HG03139 (cell line): ENCODE data around the gene ATG4D.

Source experiments
- ATAC-seq: cut with Tn5 transposase; IDR thresholded peaks from one replicate; pipeline ENCODE4 v1.9.1; 2021; ENCODE audit not compliant: unreplicated experiment

Gene ATG4D

DNA sequence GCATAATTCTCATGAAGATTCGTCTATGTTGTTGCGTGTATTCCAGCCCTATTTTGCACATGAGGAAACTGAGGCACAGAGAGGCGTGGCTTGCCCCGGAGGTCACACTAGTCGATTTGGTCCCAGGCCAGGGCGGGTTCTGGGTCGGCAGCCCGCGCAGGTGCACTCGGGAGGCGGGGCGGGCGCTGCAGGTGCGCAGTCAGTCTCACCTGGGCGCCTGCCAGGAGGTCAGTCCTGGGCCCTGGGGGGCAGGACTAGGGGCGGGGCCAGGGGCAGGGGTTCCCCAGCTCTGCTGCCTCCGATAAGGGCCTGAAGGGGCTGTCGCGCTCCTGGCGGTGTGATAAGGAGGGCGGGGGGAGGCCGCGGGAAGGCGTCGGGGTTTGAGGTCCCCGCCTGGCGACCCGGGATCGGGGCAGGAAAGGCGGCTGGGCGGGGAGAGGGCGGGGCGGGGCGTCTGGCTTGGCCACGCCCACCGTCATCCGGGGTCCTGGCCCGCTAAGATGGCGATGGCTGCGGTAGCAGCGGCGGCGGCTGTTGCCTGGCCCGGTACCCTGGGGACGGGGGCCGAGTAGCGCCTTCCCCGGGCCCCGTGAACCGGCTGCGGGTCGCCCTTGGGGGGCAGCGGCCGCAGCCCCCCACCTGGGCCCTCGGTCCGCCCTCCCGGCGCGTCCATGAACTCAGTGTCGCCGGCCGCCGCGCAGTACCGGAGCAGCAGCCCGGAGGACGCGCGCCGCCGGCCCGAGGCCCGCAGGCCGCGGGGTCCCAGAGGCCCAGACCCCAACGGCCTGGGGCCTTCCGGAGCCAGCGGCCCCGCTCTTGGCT is at the start of gene ATG4D:
TSS of gene ATG4D (plus strand) at position 485 of the 822 bp plus-strand sequence. CDS start at position 672, 187 bp downstream.
- ATAC-seq = no peak

DNA sequence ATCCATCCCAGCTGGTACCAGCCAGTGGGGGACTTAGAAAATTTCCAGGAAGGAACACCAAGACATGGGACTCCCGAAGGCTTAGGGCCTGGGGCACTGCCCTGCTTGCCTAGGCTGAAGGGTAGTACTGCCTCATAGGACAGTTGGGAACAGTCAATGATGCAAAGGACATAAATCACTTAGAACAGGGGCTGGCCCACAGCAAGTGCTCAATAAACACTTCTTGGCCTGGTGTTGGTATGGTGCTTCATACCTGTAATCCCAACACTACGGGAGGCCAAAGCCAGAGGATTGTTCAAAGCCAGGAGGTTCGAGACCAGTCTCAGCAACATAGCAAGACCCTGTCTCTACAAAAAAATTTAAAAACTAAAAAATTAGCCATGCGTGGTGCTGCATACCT is 46.3 kb upstream of the ATG4D start:
- ATAC-seq = no peak

DNA sequence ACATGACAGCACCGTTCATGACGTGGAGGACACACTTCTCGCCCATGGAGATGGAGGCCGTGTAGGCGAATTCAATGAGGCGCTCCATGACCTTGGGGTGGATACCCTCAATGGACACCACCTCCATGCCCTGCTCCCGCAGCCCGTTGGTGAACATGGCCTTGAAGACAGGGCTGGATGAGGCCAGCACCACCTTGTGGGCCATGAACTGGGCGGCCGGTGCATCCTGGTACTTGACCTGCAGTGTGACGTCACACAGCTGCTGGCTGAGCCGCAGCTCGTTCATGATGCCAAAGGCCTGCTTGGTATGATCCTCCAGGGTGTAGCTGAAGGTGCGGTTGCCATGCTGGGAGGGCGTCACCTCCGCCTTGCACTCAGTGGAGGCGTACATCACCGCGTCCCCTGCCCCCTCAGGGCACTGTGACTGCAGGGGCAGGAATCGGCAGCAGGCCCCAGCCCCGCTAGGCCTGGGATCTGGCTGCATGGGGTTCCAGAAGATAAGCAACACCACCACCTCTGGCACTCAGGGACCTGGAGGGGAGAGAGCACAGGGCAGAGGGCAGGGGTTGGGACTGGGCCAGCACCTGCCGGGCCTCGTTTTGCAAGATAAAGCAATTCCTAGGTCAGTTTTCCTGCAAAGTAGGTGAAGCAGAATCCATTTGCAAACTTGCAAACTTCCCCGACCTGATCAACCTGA is 44.0 kb upstream of the ATG4D start:
- no peak for ATAC-seq

DNA sequence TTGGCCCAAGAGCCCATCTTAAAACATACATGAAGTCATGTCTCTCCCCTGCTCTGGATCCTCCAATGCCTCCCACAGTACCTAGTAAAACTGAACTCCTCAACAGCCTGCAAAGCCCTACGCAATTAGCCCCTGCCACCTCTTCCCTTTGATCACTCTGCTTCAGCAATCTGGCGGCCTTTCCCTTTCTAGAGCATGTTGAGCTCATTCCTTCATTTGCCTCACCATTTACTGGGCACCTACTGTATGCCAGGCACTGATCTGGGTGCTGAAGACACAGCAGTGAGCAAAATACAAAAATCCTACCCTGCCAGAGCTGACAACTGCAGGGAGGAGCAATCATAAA is 43.5 kb upstream of the ATG4D start:
- ATAC-seq = no peak

DNA sequence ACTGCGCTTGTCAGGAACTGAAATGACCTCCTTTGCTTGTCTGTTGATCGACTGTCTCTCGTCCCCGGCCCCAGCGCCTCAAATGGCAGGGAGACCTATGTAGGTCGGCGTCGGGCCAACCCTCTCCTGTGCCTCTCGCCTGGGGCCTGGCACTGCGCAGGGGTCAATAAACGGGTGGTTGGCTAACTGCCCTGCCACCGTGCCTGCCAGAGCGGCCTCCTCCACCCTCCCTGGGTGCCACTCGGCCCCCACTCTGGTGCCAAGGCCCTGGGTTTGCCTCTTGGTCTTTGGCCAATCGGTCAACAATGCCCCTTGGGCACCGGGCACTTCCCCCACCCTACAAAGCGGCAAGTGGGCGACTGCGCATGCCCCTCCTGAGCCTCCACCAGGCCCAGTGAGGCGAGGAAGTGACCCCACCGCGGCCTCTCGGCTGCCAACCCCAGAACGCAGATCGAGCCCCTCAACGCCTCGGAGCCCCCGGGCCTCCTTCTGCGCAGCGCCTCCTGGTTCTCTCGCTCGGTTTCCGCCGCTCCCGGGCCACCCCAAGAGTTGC is 41.7 kb upstream of the ATG4D start:
- ATAC-seq = peak; percentile 20

DNA sequence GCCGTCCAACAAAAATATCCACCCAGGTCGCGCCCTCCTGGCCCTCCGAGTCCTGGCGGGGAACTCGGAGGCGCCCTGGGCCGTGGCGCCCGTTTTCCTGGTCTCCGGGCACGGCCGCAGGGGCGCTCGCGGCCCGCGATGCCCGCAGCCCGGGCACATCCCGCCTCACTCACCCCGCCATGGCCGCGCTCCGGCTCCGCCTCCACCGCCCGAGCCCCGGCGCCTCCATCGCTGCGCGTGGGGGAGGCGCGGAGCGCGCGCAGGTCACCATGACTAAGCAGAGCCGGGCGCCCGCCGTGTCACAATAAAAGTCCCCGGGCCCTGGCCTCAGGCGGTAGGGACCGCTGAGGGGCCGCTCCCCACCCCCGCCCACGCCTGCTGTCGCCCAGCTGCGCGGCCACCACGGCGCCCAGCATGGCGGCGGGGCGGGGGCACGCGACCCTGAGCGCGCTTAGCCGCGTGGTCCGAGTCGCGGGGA is 41.1 kb upstream of the ATG4D start:
- ATAC-seq = peak; percentile 77

DNA sequence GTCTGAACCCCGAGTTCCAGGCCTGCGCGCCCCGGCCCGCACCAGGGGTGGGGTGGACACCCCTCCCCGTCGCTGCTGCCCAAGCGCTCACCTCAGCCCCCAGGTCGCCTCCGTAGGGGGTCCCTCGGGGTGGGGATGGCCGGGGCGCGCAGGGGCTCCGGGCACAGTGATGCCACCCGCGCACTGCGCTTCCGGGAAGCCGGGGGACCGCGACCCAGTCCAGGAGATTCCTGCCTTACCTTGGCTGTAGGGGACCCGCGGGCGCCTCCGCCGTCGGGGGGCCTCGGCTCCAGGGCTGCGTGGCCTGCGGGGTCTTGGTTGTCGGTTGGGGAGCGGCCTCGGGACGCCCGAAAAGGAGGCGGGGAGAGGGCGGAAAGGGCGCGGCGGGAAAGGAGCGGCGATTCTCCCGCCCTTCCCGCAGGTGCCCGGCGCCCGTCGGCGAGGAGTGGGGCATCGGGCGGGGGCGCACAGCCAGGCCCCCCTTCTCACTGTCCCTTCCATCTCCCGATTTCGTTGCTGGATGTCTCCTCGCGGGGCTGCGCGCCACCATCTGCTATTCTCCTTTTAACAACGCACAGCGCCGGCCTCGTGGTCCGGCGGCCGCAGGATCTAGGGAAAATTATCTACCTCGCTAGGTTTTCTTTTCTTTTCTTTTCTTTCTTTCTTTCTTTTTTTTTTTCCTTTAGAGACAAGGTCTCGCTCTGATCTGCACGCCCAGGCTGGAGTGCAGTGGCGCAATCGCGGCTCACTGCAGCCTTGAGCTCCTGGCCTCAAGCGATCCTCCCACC is 40.5 kb upstream of the ATG4D start, which contains the start of gene KEAP1:
TSS of gene KEAP1 (minus strand) at position 355 of the 788 bp plus-strand sequence. CDS start 3,323 bp downstream, outside the sequence.
- peak; percentile 23 for ATAC-seq

DNA sequence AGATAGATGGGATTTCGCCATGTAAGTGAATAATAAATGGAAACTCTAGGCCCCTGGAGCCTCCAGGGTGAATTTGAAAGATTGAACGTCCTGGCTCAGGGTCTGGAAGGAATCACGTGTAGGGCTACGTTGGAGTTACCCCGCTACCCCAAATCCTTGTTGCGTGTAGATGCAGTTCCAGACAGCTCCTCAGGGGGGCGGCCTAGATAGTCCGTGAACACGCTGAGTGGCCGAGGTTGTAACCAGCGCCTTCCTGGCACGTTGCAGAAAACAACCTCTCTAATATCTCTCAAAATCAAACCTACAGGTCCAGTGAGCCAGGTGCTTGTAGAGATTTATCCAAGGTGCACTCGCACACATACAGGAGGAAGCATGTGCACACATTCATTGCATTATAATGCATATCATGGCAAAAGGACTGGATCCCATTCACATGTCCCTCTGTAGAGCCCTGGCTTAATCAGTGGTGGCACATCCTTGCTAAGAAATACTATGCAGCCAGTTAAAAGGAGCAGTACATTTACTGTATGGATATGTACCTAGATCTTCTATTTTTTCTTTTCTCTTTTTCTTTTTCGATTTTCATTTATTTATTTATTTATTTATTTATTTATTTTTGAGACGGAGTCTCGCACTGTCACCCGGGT is 38.0 kb upstream of the ATG4D start:
- ATAC-seq = no peak

DNA sequence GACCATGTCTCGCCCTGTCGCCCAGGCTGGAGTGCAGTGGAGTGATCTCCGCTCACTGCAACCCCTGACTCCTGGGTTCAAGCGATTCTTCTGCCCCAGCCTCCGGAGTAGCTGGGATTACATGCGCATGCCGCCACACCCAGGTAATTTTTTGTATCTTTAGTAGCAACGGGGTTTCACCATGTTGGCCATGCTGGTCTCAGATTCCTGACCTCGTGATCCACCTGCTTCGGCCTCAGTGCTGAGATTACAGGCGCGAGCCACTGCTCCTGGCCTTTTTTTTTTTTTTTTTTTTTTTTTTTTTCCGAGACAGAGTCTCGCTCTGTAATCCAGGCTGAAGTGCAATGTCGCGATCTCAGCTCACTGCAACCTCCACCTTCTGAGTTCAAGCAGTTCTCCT is 35.7 kb upstream of the ATG4D start:
- ATAC-seq = no peak

DNA sequence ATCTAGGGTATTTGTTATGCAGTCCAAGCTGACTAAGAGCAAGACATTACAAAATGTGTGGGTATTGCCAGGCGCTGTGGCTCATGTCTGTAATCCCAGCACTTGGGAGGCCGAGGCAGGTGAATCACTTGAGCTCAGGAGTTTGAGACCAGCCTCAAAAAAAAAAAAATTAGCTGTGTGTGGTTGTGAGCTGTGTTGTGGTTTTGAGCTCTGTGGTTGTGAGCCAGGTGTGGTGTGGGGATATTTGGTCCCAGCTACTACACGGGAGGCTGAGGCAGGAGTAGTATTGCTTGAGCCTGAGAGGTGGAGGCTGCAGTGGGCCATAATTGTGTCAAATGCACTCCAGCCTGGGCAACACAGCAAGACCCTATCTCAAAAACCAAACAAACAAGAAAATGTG is 35.0 kb upstream of the ATG4D start:
- ATAC-seq = no peak

DNA sequence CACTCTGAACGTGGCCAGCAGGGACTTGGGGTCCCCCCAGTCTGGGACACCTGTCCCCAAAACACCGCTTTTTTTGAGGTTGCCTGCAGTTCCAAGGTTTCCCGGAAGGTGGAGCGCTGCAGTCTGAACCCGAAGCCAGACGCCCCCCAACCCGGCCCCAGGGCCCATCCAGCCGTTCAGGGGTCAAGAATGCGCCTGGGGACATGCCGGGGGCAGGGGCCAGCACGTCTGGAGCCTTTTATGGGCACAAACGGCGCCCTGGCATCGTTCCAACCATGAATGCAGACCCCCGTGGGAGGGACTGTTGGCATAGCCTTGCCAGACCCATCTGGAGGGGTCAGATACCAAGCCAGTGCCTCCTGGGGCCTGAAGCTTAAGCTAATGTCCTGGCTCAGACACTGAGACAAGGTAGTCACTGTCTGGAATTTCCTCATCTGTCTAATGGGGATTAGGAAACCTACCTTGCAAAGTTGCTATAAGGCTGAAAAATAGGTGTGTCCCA is 33.4 kb upstream of the ATG4D start:
- no peak for ATAC-seq

DNA sequence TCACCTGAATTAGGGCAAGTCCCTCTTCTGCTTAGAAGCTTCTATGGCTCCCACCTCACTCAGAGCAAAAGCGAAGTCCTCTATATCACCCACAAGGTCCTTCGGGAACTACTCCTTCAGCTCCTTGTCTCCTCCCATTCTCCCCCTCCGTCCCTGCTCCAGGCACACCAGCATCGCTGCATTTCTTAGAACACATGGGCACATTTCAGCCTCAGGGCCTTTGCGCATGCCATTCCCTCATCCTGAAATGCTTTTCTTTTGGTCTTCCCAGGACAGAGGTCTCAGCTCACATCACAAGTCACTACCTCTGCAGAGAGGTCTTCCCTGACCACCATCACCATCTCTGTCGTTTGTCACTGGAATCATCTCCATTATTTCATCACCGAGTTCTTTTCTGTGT is 30.5 kb upstream of the ATG4D start:
- no peak for ATAC-seq

DNA sequence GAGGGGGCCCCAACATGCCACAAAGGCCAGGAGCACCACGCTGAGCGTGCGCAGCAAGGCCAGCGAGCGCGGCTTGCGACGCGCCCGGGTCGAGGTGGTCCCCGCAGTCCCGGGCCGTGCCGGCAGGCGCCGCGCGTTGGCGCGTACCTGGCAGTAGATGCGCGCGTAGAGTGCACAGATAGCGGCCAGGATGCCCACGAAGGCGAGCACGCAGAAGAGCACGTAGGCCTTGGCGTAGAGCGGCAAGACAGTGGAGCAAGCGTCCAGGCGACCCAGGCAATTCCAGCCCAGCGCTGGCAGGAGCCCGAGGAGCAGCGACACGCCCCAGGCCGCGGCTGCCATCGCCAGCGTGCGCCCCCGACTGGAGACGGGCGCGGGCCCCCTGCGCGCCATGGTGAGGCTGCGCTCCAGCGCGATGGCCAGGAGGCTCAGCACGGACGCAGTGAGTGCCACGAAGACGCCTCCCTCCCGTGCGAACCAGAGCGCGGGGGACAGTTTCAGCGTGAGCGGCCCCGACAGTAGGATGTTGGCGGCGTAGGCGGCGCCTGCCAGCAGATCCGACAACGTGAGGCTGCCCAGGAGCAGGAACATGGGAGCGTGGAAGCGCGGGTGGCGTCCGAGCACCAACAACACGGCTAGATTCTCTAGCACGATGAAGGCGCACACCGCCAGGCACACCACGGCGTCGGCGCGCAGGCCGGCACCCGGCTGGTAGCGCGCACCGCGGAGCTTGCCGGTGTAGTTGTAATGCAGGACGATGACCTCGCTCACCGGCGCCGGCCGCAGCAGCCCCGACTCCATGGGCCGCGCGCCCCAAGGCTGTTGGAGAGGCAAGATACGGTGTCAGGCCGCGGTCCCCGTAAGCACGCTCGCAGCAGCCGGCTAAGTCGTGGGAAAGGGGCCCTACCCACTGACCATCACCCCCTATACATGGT is 29.2 kb upstream of the ATG4D start:
- no peak for ATAC-seq

DNA sequence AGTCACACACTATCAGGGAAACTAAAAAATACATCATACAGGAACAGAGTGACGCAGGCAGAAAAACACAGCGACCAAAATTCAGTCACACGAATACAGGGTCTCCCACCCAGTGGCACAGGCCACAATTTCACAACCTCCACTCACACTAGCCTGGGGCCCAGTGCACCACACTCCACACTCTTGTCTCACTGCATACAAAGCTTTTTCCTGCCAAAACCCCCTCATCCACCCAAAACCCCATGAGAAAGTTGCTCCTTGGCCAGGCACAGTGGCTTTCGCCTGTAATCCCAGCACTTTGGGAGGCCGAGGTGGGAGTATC is 27.7 kb upstream of the ATG4D start:
- no peak for ATAC-seq

DNA sequence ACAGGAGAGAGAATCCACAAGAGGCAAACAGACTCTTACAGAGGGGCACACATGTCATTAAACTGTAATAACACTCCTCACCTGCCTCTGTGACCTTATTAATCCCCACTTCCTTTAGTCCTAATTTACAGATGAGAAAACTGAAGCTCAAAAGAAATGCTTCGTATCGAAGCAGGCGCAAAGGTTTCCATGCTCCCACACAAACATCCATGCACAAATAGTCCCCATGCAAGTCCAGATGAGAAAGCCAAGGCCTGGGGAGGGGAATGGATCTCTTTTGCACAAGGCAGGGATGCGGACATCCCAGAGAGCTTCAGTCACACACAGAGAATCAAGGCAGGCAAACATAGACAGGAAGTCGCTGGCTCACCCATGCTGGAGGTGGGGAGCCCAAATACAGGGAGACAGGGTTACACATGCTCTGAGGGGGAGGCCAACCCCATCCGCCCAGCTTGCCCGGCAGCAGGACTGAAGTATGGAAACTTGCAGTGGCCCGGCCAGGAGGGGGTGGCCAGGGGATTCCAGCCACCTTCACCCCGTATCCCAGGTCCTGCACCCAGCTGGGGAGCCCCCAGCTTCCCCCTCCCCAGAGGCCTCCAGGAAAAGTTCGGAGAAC is 26.9 kb upstream of the ATG4D start:
- no peak for ATAC-seq

DNA sequence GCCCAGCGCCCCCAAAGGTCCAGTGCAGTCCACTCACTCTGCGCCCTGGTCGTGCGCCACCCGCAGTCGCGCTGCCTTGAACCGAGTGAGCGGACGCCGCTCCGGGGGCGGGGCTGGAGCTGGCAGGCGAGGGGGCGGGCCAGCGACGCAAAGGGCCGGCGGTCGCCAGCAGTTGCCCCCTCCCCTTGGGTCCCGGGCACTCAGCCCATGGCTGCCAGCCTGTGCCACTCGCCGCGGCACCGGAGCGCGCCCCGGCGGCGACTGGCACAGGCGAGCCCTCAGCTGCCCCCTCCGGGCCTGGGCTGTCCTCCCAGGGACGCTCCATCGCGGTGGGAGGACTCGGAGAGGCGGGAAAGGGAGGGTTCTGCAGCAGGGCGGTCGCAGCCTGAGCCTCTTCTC is 26.3 kb upstream of the ATG4D start, which contains the start of gene S1PR5:
TSS of gene S1PR5 (minus strand) at position 87 of the 399 bp plus-strand sequence. CDS start 2,436 bp downstream, outside the sequence.
- ATAC-seq = no peak

DNA sequence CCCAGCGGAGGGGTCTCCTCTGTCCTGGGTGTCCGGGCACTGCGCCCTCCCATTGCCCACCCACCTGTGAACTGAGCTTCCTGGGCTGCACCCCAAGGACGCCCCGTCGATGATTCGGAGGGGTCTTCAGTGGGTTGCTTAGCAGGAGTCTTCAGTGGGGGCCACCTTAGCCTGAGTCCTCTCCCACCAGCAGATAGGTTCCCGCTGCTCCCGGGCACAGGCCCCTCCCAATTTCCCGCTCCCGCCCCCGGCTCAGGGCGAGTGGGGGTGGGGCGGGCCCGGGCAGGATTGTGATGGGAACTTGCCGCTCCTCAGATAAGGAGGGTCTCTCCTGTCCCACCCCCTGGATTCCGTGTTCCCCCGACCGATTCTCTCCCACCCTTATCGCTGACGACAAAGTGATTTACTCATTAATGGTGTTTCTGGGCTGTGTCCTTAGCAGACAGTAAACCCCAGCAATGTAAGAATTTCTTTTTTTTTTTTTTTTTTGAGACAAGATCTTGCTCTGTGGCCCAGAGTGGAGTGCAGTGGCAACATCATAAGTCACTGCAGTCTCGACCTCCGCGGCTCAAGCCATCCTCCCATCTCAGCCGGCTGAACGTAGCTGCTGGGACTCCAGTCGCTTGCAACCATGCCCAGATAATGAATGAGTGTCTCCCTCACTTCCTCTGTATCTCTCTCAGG is 25.8 kb upstream of the ATG4D start:
- no peak for ATAC-seq
